Activated CD8-positive, alpha-beta memory T cell treated with anti-CD3 and anti-CD28 coated beads for 36 hours (primary cell): ENCODE measurements around the gene GRIP2. TPM values are rescaled to one million over a fixed set of nuclear protein-coding genes. Genes with fewer than 3 reads are reported as not detected.

Source experiments
- CTCF ChIA-PET: fragments of 350-600 bp; sonication (Branson Sonifier 250); formaldehyde crosslinking; loops from one replicate; lab custom pipeline; 2021; ENCODE audit warnings: antibody characterized with exemption; lab: Charles Lee
- POLR2A ChIA-PET: fragments of 350-600 bp; sonication (Branson Sonifier 250); formaldehyde crosslinking; loops from one replicate; lab custom pipeline; 2021; ENCODE audit warnings: antibody characterized with exemption; lab: Charles Lee
- total RNA-seq, 2 experiments: library from RNA; stranded (reverse); gene quantifications; one replicate each; pipeline ENCODE4 v1.2.3, GENCODE V29; 2021

GRIP2 gene
- total RNA-seq, 2 experiments from 2014 or later, result not detected

DNA sequence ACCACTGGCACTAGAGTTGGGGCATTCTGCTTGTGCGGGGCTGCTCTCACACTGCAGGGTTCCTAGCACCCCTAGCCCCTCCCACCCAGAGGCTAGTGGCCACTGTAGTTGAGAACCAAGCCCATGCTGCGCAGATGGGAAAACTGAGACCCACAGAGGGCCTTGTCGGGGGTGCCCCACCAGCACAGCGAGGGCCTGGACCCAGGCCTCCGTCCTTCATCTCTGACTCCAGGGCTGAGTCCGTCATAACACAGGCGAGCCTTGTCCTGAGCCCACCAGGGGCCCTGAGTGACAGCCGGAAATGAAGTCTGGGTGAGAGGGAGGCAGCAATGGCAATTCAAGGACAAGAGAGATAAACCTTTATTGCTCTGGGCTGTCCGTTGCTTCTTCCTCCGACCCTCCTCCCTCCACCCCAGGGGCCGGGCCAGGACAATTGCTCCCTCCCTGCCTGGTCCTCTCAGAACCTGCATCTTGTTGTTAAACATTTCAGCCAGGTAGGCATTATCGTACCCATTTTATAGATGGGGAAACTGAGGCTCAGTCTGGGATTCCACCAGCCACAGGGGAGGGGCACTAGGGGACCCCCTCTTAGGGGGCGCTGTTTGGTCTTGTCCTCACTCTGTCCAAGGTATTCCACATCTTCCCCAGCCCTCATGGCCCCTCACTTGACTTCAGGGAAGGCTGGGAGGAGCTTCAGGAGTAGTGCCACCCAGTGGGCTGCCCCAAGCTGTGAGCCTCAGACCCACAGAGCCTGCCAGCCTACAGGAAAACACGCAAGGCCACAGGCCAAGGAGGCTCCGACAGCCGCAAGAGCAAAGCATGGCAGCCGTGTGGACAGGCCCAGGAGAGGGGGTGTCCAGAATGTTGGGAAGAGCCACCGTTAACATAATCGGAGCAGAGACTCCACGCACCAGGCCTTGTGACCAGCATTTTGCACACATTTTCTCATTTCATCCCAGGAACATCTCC, 4.4 kb upstream of the GRIP2 start:
- POLR2A ChIA-PET, result no interaction called here
- CTCF ChIA-PET, result interaction anchor here (0.6 kb wide), 1 partner anchor 156 kb away, joined by 3 read pairs; no protein-coding TSS in a partner anchor

DNA sequence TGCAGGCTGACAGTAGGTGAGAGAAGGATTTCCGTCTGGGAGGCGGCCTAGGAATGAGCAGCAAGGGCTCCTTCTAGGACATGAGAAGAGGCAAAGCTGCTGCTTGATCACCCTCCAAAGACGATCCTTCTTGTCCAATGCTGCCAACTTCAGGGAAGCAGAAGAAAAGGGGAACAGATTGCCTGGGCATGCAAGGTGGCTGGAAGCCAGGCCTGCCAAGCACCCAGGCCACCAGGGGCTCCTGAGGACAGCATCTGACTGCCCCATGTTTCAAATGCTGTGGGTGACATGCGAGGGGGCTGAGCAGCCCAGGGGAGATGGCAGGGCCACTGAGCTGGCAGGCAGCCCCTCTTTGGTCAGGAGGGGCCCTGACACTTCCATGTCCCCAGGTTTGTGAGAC, 3.3 kb upstream of the GRIP2 start:
- CTCF ChIA-PET, result no interaction called here
- POLR2A ChIA-PET, result no interaction called here

GRCh38 chr3:14542656-14543055, 2.5 kb upstream of the GRIP2 start:
- CTCF ChIA-PET, result no interaction called here
- POLR2A ChIA-PET, result no interaction called here

DNA sequence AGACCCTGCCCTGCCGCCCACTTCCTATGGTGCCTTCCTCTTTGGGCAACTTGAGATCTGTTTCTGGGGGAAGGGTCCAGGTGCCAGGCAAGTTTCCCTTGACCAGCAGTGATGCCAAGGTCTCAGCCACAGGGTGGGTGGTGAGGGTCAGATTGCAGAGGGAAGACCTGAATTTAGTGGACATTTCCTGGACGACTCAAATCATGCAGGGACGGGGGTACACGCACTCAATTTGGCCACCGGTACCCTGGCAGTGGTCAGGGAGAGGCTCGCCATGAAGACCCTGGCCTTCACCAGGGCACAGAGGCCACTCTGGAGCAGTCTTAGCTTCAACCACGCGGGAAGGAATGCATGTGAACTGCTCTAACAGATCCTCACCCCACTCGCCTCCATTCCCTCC, 1.5 kb upstream of the GRIP2 start:
- CTCF ChIA-PET, result no interaction called here

GRCh38 chr3:14540821-14541385, 761 bp upstream of the GRIP2 start:
- CTCF ChIA-PET, result no interaction called here
- POLR2A ChIA-PET, result no interaction called here

More for the DNA sequence above, 1.5 kb upstream of the GRIP2 start:
- POLR2A ChIA-PET, result no interaction called here

DNA sequence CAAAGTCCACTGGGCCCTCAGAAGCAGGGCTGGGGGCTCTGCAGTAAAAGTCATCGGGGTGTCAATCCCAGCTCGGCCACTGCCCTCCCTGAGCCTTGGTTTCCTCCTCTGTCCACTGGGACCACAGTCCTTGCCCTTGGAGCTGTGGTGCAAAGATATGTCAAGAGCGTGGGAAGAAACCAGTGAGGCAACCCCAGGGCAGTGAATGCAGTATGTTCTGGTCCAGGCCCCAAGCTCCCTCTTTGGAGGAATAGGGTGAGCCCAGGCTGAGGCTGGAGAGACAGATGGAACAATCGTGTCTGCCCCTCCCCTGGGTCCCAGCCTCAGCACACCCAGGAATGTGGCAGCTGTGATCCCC, 779 bp downstream of the GRIP2 start:
- CTCF ChIA-PET, result interaction anchor here (1.5 kb wide), 1 partner anchor 9 kb away, joined by 3 read pairs; no protein-coding TSS in a partner anchor
- POLR2A ChIA-PET, result no interaction called here

GRCh38 chr3:14538451-14539088, 1.6 kb downstream of the GRIP2 start:
- ChIA-PET POLR2A (no interaction called here), CTCF (interaction anchor here (1.5 kb wide), 1 partner anchor 10 kb away, joined by 3 read pairs; no protein-coding TSS in a partner anchor)

DNA sequence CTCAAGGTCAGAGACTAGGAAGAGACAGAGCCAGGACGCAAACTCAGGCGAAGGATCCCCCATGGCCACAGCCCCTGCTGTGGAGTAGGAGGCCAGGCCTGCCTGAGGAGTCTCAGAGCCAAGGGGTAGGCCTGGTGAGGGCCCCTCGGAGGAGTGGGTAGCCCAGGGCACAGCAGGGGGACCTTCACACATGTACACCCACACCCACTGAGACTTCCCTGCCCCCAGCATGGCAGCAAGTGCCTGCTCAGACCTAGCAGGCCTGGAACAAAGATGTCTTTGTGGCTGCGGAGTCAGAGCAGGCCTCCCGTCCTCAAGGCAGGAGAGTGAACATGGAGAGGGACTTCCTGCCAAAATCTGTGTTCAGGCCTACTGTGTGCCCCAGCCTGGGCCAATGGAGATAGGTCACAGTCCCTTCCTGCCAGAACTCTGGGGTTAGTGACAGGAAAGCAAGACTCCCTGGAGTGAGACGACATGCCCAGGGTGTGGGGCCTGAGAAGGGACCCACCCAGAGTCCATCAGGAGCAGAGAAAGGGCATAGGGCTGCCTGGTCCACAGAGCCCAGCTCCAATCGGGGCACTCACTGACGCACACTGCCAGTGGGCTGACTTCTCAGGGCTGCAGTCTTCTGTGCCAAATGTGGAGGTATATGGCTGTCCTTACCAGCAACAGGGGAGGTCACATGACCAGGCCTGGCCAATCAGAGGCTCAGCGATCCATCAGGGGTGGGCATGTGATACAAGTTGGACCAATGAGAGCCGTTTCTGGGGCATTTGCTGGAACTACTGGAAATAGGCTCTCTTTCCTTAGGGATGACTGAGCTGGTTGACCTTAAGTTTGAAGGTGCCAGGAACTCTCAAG, 2.3 kb downstream of the GRIP2 start:
- POLR2A ChIA-PET, result no interaction called here
- CTCF ChIA-PET, result interaction anchor here (1.5 kb wide), 1 partner anchor 11 kb away, joined by 3 read pairs; no protein-coding TSS in a partner anchor

GRCh38 chr3:14536837-14537589, 3.1 kb downstream of the GRIP2 start:
- CTCF ChIA-PET, result interaction anchor here (1.3 kb wide), 1 partner anchor 28 kb away, joined by 3 read pairs; no protein-coding TSS in a partner anchor
- POLR2A ChIA-PET, result no interaction called here

DNA sequence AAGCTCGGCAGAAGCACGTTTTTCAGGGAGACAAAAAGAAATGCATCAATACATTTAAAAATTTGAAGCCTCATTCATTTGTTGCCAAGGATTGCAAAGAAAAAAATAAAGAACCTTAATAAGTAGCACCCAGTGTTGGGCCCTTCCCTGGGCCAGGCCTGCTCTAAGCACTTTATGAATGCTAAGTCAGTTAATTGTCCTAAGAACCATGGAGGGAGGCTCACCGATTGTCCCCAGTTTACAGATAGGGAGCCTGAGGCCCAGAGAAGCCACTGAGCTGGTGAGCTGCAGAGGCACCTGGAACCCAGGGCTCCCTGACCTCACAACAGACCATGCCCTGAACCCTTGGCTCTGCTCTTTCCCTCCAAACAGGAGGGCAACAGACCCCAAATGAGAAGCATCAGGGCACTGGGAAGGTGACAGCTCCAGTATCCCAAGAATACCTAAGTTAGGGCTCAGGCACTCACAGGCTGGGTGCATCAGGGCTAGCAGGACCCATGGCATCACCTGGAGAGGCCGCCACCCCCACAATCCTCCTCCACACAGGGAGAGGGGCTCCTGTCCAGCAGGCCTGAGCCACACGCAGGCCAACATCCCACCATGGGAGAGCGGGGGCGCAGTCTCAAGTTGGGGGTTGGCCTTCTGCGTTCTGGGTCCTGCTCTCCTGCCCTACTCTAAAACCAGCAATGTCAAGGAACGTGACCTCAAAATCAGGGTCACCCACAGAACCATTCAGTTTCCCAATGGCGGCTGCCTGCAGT, 3.9 kb downstream of the GRIP2 start:
- CTCF ChIA-PET, result interaction anchor here (1.3 kb wide), 1 partner anchor 27 kb away, joined by 3 read pairs; no protein-coding TSS in a partner anchor

DNA sequence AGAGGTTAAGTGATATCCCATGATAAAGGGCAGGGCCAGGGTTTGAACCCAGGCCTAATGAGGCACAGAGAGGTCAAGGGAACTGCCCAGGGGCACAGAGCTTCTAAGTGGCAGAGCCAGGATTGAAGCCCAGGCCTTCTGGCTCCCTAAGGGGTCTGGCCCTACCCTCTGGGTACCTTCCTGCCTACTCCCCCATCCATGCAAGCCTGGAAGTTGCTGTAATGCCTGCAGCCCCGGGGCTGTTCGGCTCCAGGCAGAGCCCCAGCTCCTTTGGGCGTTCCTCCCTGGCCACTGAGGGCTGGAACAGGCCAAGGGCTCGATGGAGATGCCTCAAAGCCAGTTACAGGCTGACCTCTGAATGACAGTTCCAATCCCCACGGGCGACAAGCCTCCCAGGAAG, 4.5 kb downstream of the GRIP2 start:
- CTCF ChIA-PET, result interaction anchor here (1.3 kb wide), 1 partner anchor 27 kb away, joined by 3 read pairs; no protein-coding TSS in a partner anchor

More for the DNA sequence above, 3.9 kb downstream of the GRIP2 start:
- POLR2A ChIA-PET, result no interaction called here

DNA sequence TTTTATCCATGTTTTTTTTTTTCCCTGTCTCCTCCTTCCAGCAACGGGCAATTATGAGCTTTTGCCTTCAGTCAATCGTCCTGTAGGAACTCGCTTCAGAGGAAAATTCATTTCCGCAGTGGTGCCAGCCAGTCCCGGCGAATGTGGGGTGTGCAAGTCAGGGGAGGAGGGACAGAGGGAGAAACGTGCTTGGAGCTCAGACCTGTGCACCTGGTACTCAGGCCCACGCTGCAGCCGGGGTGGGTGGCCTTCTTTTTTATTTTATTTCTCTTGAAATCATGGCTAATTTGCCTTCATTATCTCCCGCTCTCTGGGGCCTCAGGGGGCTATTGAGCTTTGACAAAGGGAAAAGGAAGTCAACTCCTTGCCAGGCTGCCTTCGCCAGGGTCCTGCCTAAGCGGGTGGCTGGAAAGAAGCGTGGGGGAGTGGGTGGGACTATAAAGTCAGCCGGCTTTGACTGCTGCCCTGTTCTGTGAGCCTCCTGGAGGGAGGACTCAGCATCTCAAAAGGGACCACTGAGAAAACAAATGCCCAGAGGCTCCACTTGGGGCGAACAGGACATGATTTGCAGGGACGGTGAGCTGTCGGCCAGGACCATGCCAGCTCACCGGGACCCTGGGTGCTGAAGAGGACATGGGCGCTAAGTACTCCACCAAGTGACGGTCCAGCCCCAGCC, 5.5 kb downstream of the GRIP2 start:
- CTCF ChIA-PET, result interaction anchor here (0.7 to 1.2 kb wide), 2 partner anchors 25 to 1318 kb away, joined by 3 read pairs; no protein-coding TSS in a partner anchor
- POLR2A ChIA-PET, result no interaction called here

More for the DNA sequence above, 4.5 kb downstream of the GRIP2 start:
- POLR2A ChIA-PET, result no interaction called here

GRCh38 chr3:14533457-14533958, 6.6 kb downstream of the GRIP2 start:
- ChIA-PET POLR2A (no interaction called here), CTCF (interaction anchor here (1.2 kb wide), 1 partner anchor 24 kb away, joined by 3 read pairs; no protein-coding TSS in a partner anchor)

DNA sequence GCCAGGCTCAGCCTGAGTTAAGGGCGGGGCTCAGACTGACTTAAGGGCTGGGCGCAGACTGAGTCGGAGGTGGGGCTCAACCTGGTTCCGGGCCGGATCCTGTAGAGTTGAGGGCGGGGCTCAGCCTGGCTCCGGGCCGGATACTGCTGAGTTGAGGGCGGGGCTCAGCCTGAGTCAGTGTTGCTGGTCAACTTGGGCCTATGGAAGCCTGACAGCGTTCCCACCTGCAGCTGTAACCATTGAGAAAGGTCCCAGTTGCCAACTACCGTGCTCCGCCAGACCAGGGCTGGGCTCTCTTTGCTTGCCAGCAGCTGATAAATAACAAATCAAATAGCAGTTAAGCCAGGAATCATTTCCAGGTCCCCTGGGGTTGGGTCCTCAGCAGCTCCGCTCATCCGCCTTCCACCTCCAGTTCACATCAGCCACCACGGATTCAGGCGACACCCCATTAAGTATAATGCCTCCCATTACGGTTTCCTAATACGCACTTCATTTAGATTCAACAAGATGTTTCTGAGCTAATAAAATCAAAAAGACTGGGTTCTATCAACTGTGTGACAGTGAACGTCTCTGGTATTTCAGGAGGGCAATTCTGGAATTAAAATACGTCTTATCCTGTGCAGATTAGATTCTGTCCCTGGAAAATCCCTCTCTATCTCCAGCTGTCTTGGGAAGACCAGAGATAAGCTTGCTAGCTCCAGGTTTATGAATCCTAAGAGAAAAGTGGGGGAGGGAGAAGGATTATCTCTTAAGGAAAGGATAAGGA, 7.3 kb downstream of the GRIP2 start:
- CTCF ChIA-PET, result no interaction called here
- POLR2A ChIA-PET, result no interaction called here

- POLR2A ChIA-PET, result no interaction called here
- CTCF ChIA-PET, result no interaction called here
Measured at GRCh38 chr3:14531856-14532395, 8.2 kb downstream of the GRIP2 start.

DNA sequence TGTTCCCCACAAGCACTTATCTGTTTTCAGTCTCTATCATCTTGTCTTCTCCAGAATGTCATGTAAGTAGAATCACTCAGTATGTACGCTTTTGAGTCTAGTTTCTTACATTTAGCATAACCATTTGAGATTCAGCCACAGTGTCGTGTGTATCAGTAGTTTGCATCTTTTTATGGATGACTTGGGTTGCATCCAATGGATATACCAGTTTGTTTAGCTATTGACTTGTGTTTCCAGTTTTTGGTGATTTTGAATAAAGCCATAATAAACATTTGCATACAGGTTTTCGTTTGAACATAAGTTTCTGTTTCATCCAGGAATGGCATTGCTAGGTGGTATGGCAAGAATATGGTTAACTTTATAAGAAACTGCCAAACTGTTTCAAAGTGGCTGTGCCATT, 12.1 kb downstream of the GRIP2 start:
- CTCF ChIA-PET, result no interaction called here
- POLR2A ChIA-PET, result no interaction called here
